HG02852 (cell line): Measurements from ENCODE around the gene MRPL19.
"Not testable (repeated sequence)": the region's sequence is repeated elsewhere in the genome, so short reads cannot be mapped to it uniquely, and the experiment has no call there.

ENCODE experiments used
- ATAC-seq: cut with Tn5 transposase; IDR thresholded peaks from one replicate; pipeline ENCODE4 v1.9.1; 2021; ENCODE audit warnings: mild to moderate bottlenecking, moderate library complexity; ENCODE audit not compliant: unreplicated experiment

Gene MRPL19

GRCh38 chr2:75657798-75658197 lies 11.2 kb downstream of the MRPL19 start:
- ATAC-seq = no peak

- ATAC-seq = no peak
Observed at GRCh38 chr2:75666911-75667310, 20.3 kb downstream of the MRPL19 start.

- no peak for ATAC-seq
Observed at GRCh38 chr2:75667884-75668283, 21.3 kb downstream of the MRPL19 start.

GRCh38 chr2:75675423-75675822 lies 28.8 kb downstream of the MRPL19 start:
- not testable (repeated sequence) for ATAC-seq

GRCh38 chr2:75675908-75676307 lies 29.3 kb downstream of the MRPL19 start:
- no peak for ATAC-seq

- no peak for ATAC-seq
Observed at GRCh38 chr2:75676464-75676863, 29.9 kb downstream of the MRPL19 start.

GRCh38 chr2:75679556-75679955 lies 33.0 kb downstream of the MRPL19 start:
- no peak for ATAC-seq

- no peak for ATAC-seq
Observed at GRCh38 chr2:75680402-75680801, 33.8 kb downstream of the MRPL19 start.

- not testable (repeated sequence) for ATAC-seq
Observed at GRCh38 chr2:75683430-75683829, 36.8 kb downstream of the MRPL19 start.

- no peak for ATAC-seq
Observed at GRCh38 chr2:75688196-75688595, 41.6 kb downstream of the MRPL19 start.

GRCh38 chr2:75698918-75699317 lies 52.3 kb downstream of the MRPL19 start:
- ATAC-seq = no peak

- ATAC-seq = no peak
Observed at GRCh38 chr2:75702593-75702992, 56.0 kb downstream of the MRPL19 start.

- no peak for ATAC-seq
Observed at GRCh38 chr2:75703589-75704287, 57.2 kb downstream of the MRPL19 start.

- no peak for ATAC-seq
Observed at GRCh38 chr2:75705921-75706320, 59.3 kb downstream of the MRPL19 start.

- no peak for ATAC-seq
Observed at GRCh38 chr2:75707901-75708300, 61.3 kb downstream of the MRPL19 start.

- ATAC-seq = no peak
Observed at GRCh38 chr2:75709297-75709696, 62.7 kb downstream of the MRPL19 start.

- peak; percentile 28 for ATAC-seq
Observed at GRCh38 chr2:75710220-75710576, 63.6 kb downstream of the MRPL19 start.

GRCh38 chr2:75710577-75711253 lies 64.1 kb downstream of the MRPL19 start, which contains the start of gene GCFC2:
GCFC2 (minus strand) TSS chr2:75710915; CDS start chr2:75710855, 60 bp downstream.
- peak; percentile 92 for ATAC-seq

- not testable (repeated sequence) for ATAC-seq
Observed at GRCh38 chr2:75711590-75711989, 65.0 kb downstream of the MRPL19 start.

GRCh38 chr2:75716406-75716805 lies 69.8 kb downstream of the MRPL19 start:
- ATAC-seq = no peak

- no peak for ATAC-seq
Observed at GRCh38 chr2:75719616-75720015, 73.0 kb downstream of the MRPL19 start.

GRCh38 chr2:75720525-75720924 lies 73.9 kb downstream of the MRPL19 start:
- no peak for ATAC-seq
